CD4-positive, alpha-beta memory T cell (primary cell): Measurements from ENCODE around the gene RASD1. TPM values are rescaled to one million over a fixed set of nuclear protein-coding genes. Genes with fewer than 3 reads are reported as not detected.

Experiments used
- CTCF ChIA-PET: fragments of 350-600 bp; sonication (Branson Sonifier 250); formaldehyde crosslinking; loops from one replicate; lab custom pipeline; 2021; ENCODE audit warnings: inconsistent platforms; ENCODE audit not compliant: partially characterized antibody; lab: Charles Lee
- POLR2A ChIA-PET: fragments of 350-600 bp; sonication (Branson Sonifier 250); formaldehyde crosslinking; loops from one replicate; lab custom pipeline; 2021; ENCODE audit not compliant: partially characterized antibody; lab: Charles Lee
- DNase-seq, 5 donors: peaks; one replicate each; pipeline versions ENCODE4 v3.0.0 to v3.0.0-alpha.2; 2020 to 2022; ENCODE audit warnings: mixed read lengths in 1 of 5
- H3K27ac ChIP-seq: one replicate; pipeline ENCODE4 v1.7.0; 2013; ENCODE audit warnings: low read depth, low read length
- H3K27me3 ChIP-seq: 2 replicates; pipeline ENCODE4 v1.7.0; 2013; ENCODE audit warnings: mild to moderate bottlenecking, low read length, moderate library complexity; ENCODE audit not compliant: insufficient read depth
- H3K36me3 ChIP-seq: 2 replicates; pipeline ENCODE4 v1.7.0; 2013; ENCODE audit warnings: mild to moderate bottlenecking, low read length, moderate library complexity; ENCODE audit not compliant: insufficient read depth
- H3K4me1 ChIP-seq: 2 replicates; pipeline ENCODE4 v1.7.0; 2013; ENCODE audit warnings: mild to moderate bottlenecking, low read length, moderate library complexity; ENCODE audit not compliant: insufficient read depth
- H3K4me3 ChIP-seq, 2 donors: one replicate each; pipeline ENCODE4 v1.7.0; 2013; ENCODE audit warnings: low read length in 2 of 2, mild to moderate bottlenecking in 1 of 2
- H3K9me3 ChIP-seq, 2 donors: one replicate each; pipeline ENCODE4 v1.7.0; 2013; ENCODE audit warnings: low read length in 2 of 2, control low read depth in 1 of 2; ENCODE audit not compliant: control insufficient read depth in 1 of 2
- H3K27ac Mint-ChIP-seq, 7 donors: one replicate each; pipeline ENCODE4 v1.8.0; 2020 to 2021; ENCODE audit warnings: mixed read lengths in 7 of 7, mild to moderate bottlenecking in 6 of 7, inconsistent platforms in 3 of 7, moderate library complexity in 3 of 7
- H3K27me3 Mint-ChIP-seq, 2 donors: one replicate each; pipeline ENCODE4 v1.8.0; 2020 to 2021; ENCODE audit warnings: mixed read lengths in 2 of 2
- H3K36me3 Mint-ChIP-seq, 2 donors: one replicate each; pipeline ENCODE4 v1.8.0; 2020 to 2021; ENCODE audit warnings: mixed read lengths in 2 of 2, inconsistent platforms in 1 of 2, mild to moderate bottlenecking in 1 of 2
- H3K4me1 Mint-ChIP-seq, 4 donors: one replicate each; pipeline ENCODE4 v1.8.0; 2020 to 2021; ENCODE audit warnings: mixed read lengths in 4 of 4, mild to moderate bottlenecking in 1 of 4
- H3K4me3 Mint-ChIP-seq, 8 donors: one replicate each; pipeline ENCODE4 v1.8.0; 2020 to 2021; ENCODE audit warnings: mixed read lengths in 8 of 8, mild to moderate bottlenecking in 7 of 8, moderate library complexity in 6 of 8, inconsistent platforms in 3 of 8
- H3K9me3 Mint-ChIP-seq, 8 donors: one replicate each; pipeline ENCODE4 v1.8.0; 2020 to 2021; ENCODE audit warnings: mixed read lengths in 8 of 8, mild to moderate bottlenecking in 5 of 8, inconsistent platforms in 3 of 8, moderate library complexity in 1 of 8
- intact Hi-C: fragments of 100-400 bp; cut with micrococcal nuclease; formaldehyde crosslinking; loops from one replicate; pipeline ENCODE4 v1.15.1; 2023
- polyA plus RNA-seq, 2 donors: library from polyadenylated mRNA; unstranded; fragments of 300-500 nt; fragmentation: Illumina TruSeq; gene quantifications; one replicate each; pipeline ENCODE4 v1.2.3, GENCODE V29; 2021
- total RNA-seq, 2 experiments: library from RNA; stranded (reverse); gene quantifications; one replicate each; pipeline ENCODE4 v1.2.3, GENCODE V29; 2021

The RASD1 gene
- total and polyA plus RNA-seq, 4 experiments from 2014 or later, result 0.38 to 0.87 (median 0.65) TPM

GRCh38 chr17:17540278-17540906 lies 44.2 kb upstream of the RASD1 start:
- POLR2A ChIA-PET, result no interaction called here
- Histone ChIP-seq H3K27me3 (no peaks in the 10 kb centered on the region), H3K4me1 (no peaks in the 10 kb centered on the region), H3K9me3 (no peaks in the 10 kb centered on the region), H3K4me3 (no peak overlapping the region), H3K27ac (no peak overlapping the region), H3K36me3 (no peaks in the 10 kb centered on the region)
- no peaks in the 10 kb centered on the region for H3K36me3 Mint-ChIP-seq
- H3K9me3 Mint-ChIP-seq, result no peaks in the 10 kb centered on the region
- H3K27me3 Mint-ChIP-seq, result no peaks in the 10 kb centered on the region
- H3K4me3 Mint-ChIP-seq, result no peak overlapping the region
- peaks cover 0 to 1% (median 0%) of the 10 kb centered on the region in 4 donors for H3K4me1 Mint-ChIP-seq
- intact Hi-C loops, result no loop called here
- CTCF ChIA-PET, result no interaction called here
- DNase-seq, result no peak
- H3K27ac Mint-ChIP-seq, result no peak overlapping the region

GRCh38 chr17:17539591-17539990 lies 43.4 kb upstream of the RASD1 start:
- Mint-ChIP-seq H3K36me3 (no peaks in the 10 kb centered on the region), H3K9me3 (no peaks in the 10 kb centered on the region), H3K27ac (no peak overlapping the region), H3K27me3 (no peaks in the 10 kb centered on the region), H3K4me3 (no peak overlapping the region), H3K4me1 (peaks cover 0 to 1% (median 0%) of the 10 kb centered on the region in 4 donors)
- no peaks in the 10 kb centered on the region for H3K36me3 ChIP-seq
- H3K27ac ChIP-seq, result no peak overlapping the region
- intact Hi-C loops, result no loop called here
- no peaks in the 10 kb centered on the region for H3K4me1 ChIP-seq
- ChIA-PET POLR2A (no interaction called here), CTCF (no interaction called here)
- no peak overlapping the region for H3K4me3 ChIP-seq
- H3K27me3 ChIP-seq, result no peaks in the 10 kb centered on the region
- H3K9me3 ChIP-seq, result no peaks in the 10 kb centered on the region
- no peak for DNase-seq

- Mint-ChIP-seq H3K27ac (no peak overlapping the region), H3K9me3 (no peaks in the 10 kb centered on the region), H3K27me3 (no peaks in the 10 kb centered on the region), H3K4me1 (peaks cover 0 to 1% (median 0%) of the 10 kb centered on the region in 4 donors), H3K36me3 (no peaks in the 10 kb centered on the region), H3K4me3 (no peak overlapping the region)
- Histone ChIP-seq H3K4me1 (no peaks in the 10 kb centered on the region), H3K27ac (no peak overlapping the region), H3K9me3 (no peaks in the 10 kb centered on the region), H3K27me3 (no peaks in the 10 kb centered on the region), H3K36me3 (no peaks in the 10 kb centered on the region), H3K4me3 (no peak overlapping the region)
- intact Hi-C loops, result no loop called here
- POLR2A ChIA-PET, result no interaction called here
- DNase-seq, result no peak
- CTCF ChIA-PET, result no interaction called here
Observed at GRCh38 chr17:17538417-17539391, 42.5 kb upstream of the RASD1 start.

- intact Hi-C loops, result no loop called here
- H3K4me1 ChIP-seq, result no peaks in the 10 kb centered on the region
- no peaks in the 10 kb centered on the region for H3K27me3 Mint-ChIP-seq
- no peak overlapping the region for H3K27ac ChIP-seq
- no peaks in the 10 kb centered on the region for H3K36me3 Mint-ChIP-seq
- peak overlapping the region in 1 of 7 donors; percentile 29 for H3K27ac Mint-ChIP-seq
- ChIA-PET POLR2A (no interaction called here), CTCF (no interaction called here)
- no peak overlapping the region for H3K4me3 ChIP-seq
- H3K4me3 Mint-ChIP-seq, result no peak overlapping the region
- DNase-seq, result no peak
- H3K36me3 ChIP-seq, result no peaks in the 10 kb centered on the region
- H3K9me3 ChIP-seq, result no peaks in the 10 kb centered on the region
- no peaks in the 10 kb centered on the region for H3K27me3 ChIP-seq
- no peaks in the 10 kb centered on the region for H3K9me3 Mint-ChIP-seq
- peaks cover 0 to 1% (median 0%) of the 10 kb centered on the region in 4 donors for H3K4me1 Mint-ChIP-seq
Observed at GRCh38 chr17:17537311-17538099, 41.3 kb upstream of the RASD1 start.

GRCh38 chr17:17536702-17537101 lies 40.5 kb upstream of the RASD1 start:
- Histone ChIP-seq H3K27ac (no peak overlapping the region), H3K36me3 (no peaks in the 10 kb centered on the region), H3K4me1 (no peaks in the 10 kb centered on the region), H3K9me3 (no peaks in the 10 kb centered on the region), H3K27me3 (no peaks in the 10 kb centered on the region), H3K4me3 (no peak overlapping the region)
- Mint-ChIP-seq H3K4me3 (no peak overlapping the region), H3K27me3 (no peaks in the 10 kb centered on the region), H3K9me3 (no peaks in the 10 kb centered on the region), H3K36me3 (no peaks in the 10 kb centered on the region), H3K27ac (no peak overlapping the region), H3K4me1 (peaks cover 0 to 1% (median 0%) of the 10 kb centered on the region in 4 donors)
- intact Hi-C loops, result no loop called here
- DNase-seq, result no peak
- ChIA-PET CTCF (no interaction called here), POLR2A (no interaction called here)

- Mint-ChIP-seq H3K9me3 (no peaks in the 10 kb centered on the region), H3K27ac (no peak overlapping the region), H3K4me3 (no peak overlapping the region), H3K27me3 (no peaks in the 10 kb centered on the region), H3K4me1 (peaks cover 0 to 1% (median 0%) of the 10 kb centered on the region in 4 donors), H3K36me3 (no peaks in the 10 kb centered on the region)
- no peak overlapping the region for H3K27ac ChIP-seq
- ChIA-PET CTCF (no interaction called here), POLR2A (no interaction called here)
- intact Hi-C loops, result no loop called here
- no peak overlapping the region for H3K4me3 ChIP-seq
- no peaks in the 10 kb centered on the region for H3K4me1 ChIP-seq
- H3K9me3 ChIP-seq, result no peaks in the 10 kb centered on the region
- no peaks in the 10 kb centered on the region for H3K36me3 ChIP-seq
- no peaks in the 10 kb centered on the region for H3K27me3 ChIP-seq
- DNase-seq, result no peak
Observed at GRCh38 chr17:17535957-17536356, 39.8 kb upstream of the RASD1 start.

- H3K27ac ChIP-seq, result no peak overlapping the region
- no peak overlapping the region for H3K4me3 ChIP-seq
- no peaks in the 10 kb centered on the region for H3K36me3 ChIP-seq
- intact Hi-C loops, result no loop called here
- no peaks in the 10 kb centered on the region for H3K27me3 ChIP-seq
- CTCF ChIA-PET, result no interaction called here
- no peaks in the 10 kb centered on the region for H3K36me3 Mint-ChIP-seq
- peaks cover 0 to 1% (median 0%) of the 10 kb centered on the region in 4 donors for H3K4me1 Mint-ChIP-seq
- no peaks in the 10 kb centered on the region for H3K9me3 ChIP-seq
- H3K27me3 Mint-ChIP-seq, result no peaks in the 10 kb centered on the region
- peak overlapping the region in 1 of 7 donors; percentile 22 for H3K27ac Mint-ChIP-seq
- no peaks in the 10 kb centered on the region for H3K4me1 ChIP-seq
- DNase-seq, result no peak
- no peaks in the 10 kb centered on the region for H3K9me3 Mint-ChIP-seq
- POLR2A ChIA-PET, result no interaction called here
- H3K4me3 Mint-ChIP-seq, result no peak overlapping the region
Observed at GRCh38 chr17:17533901-17534441, 37.8 kb upstream of the RASD1 start.
